Measurements from ENCODE around the gene NDUFS7. TPM values are rescaled to one million over a fixed set of nuclear protein-coding genes. Genes with fewer than 3 reads are reported as not detected.

NDUFS7 gene
- total RNA-seq, 3 donors from 2014 or later (not counting 1 experiment from before 2014, with no cell fraction given), result 60.8 to 67.9 (median 66.6) TPM

DNA sequence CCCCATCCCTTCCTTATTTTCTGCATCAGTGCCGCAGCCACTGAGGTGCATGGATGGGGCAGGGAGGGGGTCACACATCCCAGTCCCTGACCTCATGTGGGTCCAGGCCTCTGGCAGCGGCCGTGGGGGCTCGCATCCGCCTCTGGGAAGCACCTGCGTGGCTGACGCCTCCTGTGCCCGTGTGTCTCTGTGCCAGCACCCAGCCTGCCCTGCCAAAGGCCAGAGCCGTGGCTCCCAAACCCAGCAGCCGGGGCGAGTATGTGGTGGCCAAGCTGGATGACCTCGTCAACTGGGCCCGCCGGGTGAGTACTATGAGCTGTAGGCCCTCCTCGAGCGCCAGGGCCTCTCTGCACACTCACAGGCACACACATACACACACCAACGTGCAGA, 4.9 kb downstream of the NDUFS7 start:
- no peaks in the 10 kb centered on the region for H3K9me3 ChIP-seq (ENCODE audit: control insufficient read depth, insufficient read depth, low read length)
- peaks cover 35% of the 10 kb centered on the region for H3K36me3 ChIP-seq (ENCODE audit: control insufficient read depth, insufficient read depth, low read length)
- intact Hi-C loops (cut with micrococcal nuclease), result no loop called here
- Mint-ChIP-seq H3K36me3 (no peaks in the 10 kb centered on the region), H3K27me3 (ENCODE audit: low read depth in 2 of 2) (peaks cover 0 to under 1% of the 10 kb centered on the region in 2 donors), H3K27ac (no peak overlapping the region), H3K4me1 (peaks cover 7 to 21% of the 10 kb centered on the region in 2 donors), H3K4me3 (no peak overlapping the region), H3K9me3 (no peaks in the 10 kb centered on the region)
- H3K4me1 ChIP-seq (ENCODE audit: control insufficient read depth, insufficient read depth, low read length), result peaks cover 11% of the 10 kb centered on the region
- ATAC-seq, result no peak
- no peak overlapping the region for H3K4me3 ChIP-seq (ENCODE audit: low read length)
- no peak for DNase-seq
- H3K27me3 ChIP-seq (ENCODE audit: control insufficient read depth, insufficient read depth, low read length), result no peaks in the 10 kb centered on the region
- H3K27ac ChIP-seq (ENCODE audit: low read length), result no peak overlapping the region
- 98% methylated on average over 17 of the region's 17 CpGs for WGBS (ENCODE audit: insufficient coverage)
- TF ChIP-seq, protein P1, sequence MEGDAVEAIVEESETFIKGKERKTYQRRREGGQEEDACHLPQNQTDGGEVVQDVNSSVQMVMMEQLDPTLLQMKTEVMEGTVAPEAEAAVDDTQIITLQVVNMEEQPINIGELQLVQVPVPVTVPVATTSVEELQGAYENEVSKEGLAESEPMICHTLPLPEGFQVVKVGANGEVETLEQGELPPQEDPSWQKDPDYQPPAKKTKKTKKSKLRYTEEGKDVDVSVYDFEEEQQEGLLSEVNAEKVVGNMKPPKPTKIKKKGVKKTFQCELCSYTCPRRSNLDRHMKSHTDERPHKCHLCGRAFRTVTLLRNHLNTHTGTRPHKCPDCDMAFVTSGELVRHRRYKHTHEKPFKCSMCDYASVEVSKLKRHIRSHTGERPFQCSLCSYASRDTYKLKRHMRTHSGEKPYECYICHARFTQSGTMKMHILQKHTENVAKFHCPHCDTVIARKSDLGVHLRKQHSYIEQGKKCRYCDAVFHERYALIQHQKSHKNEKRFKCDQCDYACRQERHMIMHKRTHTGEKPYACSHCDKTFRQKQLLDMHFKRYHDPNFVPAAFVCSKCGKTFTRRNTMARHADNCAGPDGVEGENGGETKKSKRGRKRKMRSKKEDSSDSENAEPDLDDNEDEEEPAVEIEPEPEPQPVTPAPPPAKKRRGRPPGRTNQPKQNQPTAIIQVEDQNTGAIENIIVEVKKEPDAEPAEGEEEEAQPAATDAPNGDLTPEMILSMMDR (IDR thresholded peaks at IDR 0.05), result no peak

DNA sequence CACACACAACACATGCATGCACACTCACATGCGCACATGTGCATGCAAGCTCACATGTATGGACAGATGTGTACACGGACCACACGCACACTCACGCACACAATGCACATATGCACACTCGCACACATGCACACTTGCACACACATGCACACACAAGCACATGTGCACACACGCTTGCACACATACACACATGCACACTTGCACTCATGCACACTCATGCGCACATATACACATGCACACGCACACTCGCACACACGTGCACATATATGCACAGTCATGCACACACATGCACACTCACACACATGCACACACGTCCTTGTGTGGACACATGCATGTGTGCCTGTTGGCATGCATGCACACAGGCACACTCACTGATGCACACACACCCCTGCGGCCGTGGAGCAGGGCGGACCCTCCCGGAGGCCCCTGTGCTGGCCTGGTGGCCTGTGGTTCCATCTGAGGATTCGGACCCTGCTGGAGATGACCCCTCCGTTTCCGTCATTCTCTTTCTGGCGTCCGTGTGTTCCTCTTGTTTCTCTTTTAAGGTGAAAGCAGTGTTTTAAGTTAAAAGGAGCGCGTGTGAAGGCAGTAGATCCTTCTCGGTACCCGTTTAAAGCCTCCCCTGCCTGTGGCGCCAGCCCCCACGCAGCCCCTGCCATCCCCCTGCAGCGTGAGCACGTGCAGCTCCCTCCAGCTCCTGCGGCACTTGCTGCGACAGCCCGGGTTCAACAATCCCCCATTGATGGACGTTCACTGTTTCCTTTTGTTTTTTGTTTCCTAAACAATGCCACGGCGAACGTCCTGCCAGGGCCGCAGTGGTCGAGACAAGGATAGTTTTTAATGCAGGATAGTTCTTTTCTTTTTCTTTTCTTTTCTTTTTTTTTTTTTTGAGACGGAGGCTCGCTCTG, 5.6 kb downstream of the NDUFS7 start:
- no peaks in the 10 kb centered on the region for H3K9me3 Mint-ChIP-seq
- 96% methylated on average over 38 of the region's 39 CpGs for WGBS (ENCODE audit: insufficient coverage)
- TF ChIP-seq, protein P1 (IDR thresholded peaks at IDR 0.05), result no peak
- no peaks in the 10 kb centered on the region for H3K27me3 Mint-ChIP-seq (ENCODE audit: low read depth in 2 of 2)
- intact Hi-C loops (cut with micrococcal nuclease), result no loop called here
- Histone ChIP-seq H3K27ac (ENCODE audit: low read length) (no peak overlapping the region), H3K27me3 (ENCODE audit: control insufficient read depth, insufficient read depth, low read length) (no peaks in the 10 kb centered on the region), H3K4me1 (ENCODE audit: control insufficient read depth, insufficient read depth, low read length) (peaks cover 8% of the 10 kb centered on the region), H3K9me3 (ENCODE audit: control insufficient read depth, insufficient read depth, low read length) (no peaks in the 10 kb centered on the region), H3K36me3 (ENCODE audit: control insufficient read depth, insufficient read depth, low read length) (peaks cover 40% of the 10 kb centered on the region), H3K4me3 (ENCODE audit: low read length) (no peak overlapping the region)
- ATAC-seq (peak in 1 of 3 donors; percentile 21), DNase-seq (no peak)
- H3K27ac Mint-ChIP-seq, result no peak overlapping the region
- no peak overlapping the region for H3K4me3 Mint-ChIP-seq
- no peaks in the 10 kb centered on the region for H3K36me3 Mint-ChIP-seq
- H3K4me1 Mint-ChIP-seq, result peaks cover 5 to 17% of the 10 kb centered on the region in 2 donors

DNA sequence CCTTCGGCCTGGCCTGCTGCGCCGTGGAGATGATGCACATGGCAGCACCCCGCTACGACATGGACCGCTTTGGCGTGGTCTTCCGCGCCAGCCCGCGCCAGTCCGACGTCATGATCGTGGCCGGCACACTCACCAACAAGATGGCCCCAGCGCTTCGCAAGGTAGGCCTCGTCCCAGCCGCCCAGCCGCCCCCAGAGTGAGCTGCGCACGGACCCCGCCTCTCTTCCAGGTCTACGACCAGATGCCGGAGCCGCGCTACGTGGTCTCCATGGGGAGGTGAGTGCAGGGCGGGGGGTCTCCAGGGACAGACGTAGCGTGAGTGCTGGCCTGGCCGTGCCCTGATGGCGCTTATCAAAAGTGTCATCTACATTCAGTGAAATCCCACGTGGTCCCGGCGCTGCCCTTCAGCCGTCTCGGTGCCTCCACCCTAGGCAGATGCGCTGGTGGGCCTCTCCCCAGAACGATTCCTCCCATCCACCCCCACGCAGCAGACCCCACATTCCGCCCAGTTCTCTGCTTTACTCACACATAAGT, 7.2 kb downstream of the NDUFS7 start:
- Mint-ChIP-seq H3K9me3 (no peaks in the 10 kb centered on the region), H3K27ac (no peak overlapping the region), H3K36me3 (no peaks in the 10 kb centered on the region), H3K4me1 (peaks cover 0 to 12% of the 10 kb centered on the region in 2 donors), H3K4me3 (no peak overlapping the region), H3K27me3 (ENCODE audit: low read depth in 2 of 2) (no peaks in the 10 kb centered on the region)
- TF ChIP-seq, protein P1 (IDR thresholded peaks at IDR 0.05), result no peak
- intact Hi-C loops (cut with micrococcal nuclease), result no loop called here
- H3K4me3 ChIP-seq (ENCODE audit: low read length), result no peak overlapping the region
- WGBS (ENCODE audit: insufficient coverage), result 96% methylated on average over 42 of the region's 42 CpGs
- ATAC-seq (no peak), DNase-seq (no peak)
- H3K27ac ChIP-seq (ENCODE audit: low read length), result no peak overlapping the region
- no peaks in the 10 kb centered on the region for H3K27me3 ChIP-seq (ENCODE audit: control insufficient read depth, insufficient read depth, low read length)
- H3K9me3 ChIP-seq (ENCODE audit: control insufficient read depth, insufficient read depth, low read length), result no peaks in the 10 kb centered on the region
- H3K4me1 ChIP-seq (ENCODE audit: control insufficient read depth, insufficient read depth, low read length), result no peaks in the 10 kb centered on the region
- H3K36me3 ChIP-seq (ENCODE audit: control insufficient read depth, insufficient read depth, low read length), result peaks cover 40% of the 10 kb centered on the region

Measured in natural killer cell (primary cell).